Tibial nerve (tissue), 4 donors: ENCODE data around the gene TRMU. TPM values are rescaled to one million over a fixed set of nuclear protein-coding genes. Genes with fewer than 3 reads are reported as not detected.

Experiments used
- DNase-seq, 2 donors: peaks; one replicate each; pipeline ENCODE4 v3.0.0-alpha.2; 2019; ENCODE audit warnings: low spot score in 2 of 2
- H3K27ac ChIP-seq, 4 donors: fragments of 200-600 bp; sonication (generic) in 3 of 4; one replicate each; pipeline ENCODE4 v1.5.1; 2017 to 2019; ENCODE audit warnings: mild to moderate bottlenecking in 1 of 4
- H3K27me3 ChIP-seq, 2 donors: fragments of 200-600 bp; sonication (generic) in 1 of 2; one replicate each; pipeline versions ENCODE4 v1.5.1 to v1.6.0; 2017 to 2019
- H3K36me3 ChIP-seq, 3 donors: fragments of 200-600 bp; sonication (generic); one replicate each; pipeline ENCODE4 v1.5.1; 2018 to 2019
- H3K4me1 ChIP-seq, 4 donors: fragments of 200-600 bp; sonication (generic) in 3 of 4; one replicate each; pipeline ENCODE4 v1.5.1; 2017 to 2019
- H3K4me3 ChIP-seq, 4 donors: fragments of 200-600 bp; sonication (generic) in 3 of 4; one replicate each; pipeline ENCODE4 v1.5.1; 2017 to 2019; ENCODE audit warnings: mild to moderate bottlenecking in 1 of 4, moderate library complexity in 1 of 4
- H3K9me3 ChIP-seq, 4 donors: fragments of 200-600 bp; sonication (generic) in 3 of 4; one replicate each; pipeline ENCODE4 v1.5.1; 2017 to 2019
- EP300 ChIP-seq, 2 donors: sonication (generic); formaldehyde crosslinking; IDR thresholded peaks; one replicate each; pipeline ENCODE4 v1.6.1; 2017; ENCODE audit warnings: antibody characterized with exemption in 2 of 2, mild to moderate bottlenecking in 1 of 2
- POLR2A ChIP-seq, 2 donors: fragments of 450-650 bp; IDR thresholded peaks; one replicate each; pipeline ENCODE4 v1.6.1; 2017; ENCODE audit warnings: antibody characterized with exemption in 2 of 2, mild to moderate bottlenecking in 2 of 2, moderate library complexity in 2 of 2
- WGBS, 2 donors: methylation state at CpG; one replicate each; pipeline ENCODE4 v1.1.5; 2018; 5-methylcytosine and 5-hydroxymethylcytosine counted together
- total RNA-seq, 4 donors: library from RNA; depleted of rRNA; stranded (reverse); fragments of >200 nt; gene quantifications; one replicate each; pipeline ENCODE4 v1.1.0, GENCODE V29; 2016
- TF ChIP-seq, protein P1 (sequence below), 5 experiments: fragments of 200-600 bp in 3 of 5; fragments of 450-650 bp in 2 of 5; sonication (generic) in 3 of 5; IDR thresholded peaks; one replicate each; pipeline ENCODE4 v1.5.1; 2016 to 2019; ENCODE audit warnings: antibody characterized with exemption in 5 of 5, mild to moderate bottlenecking in 3 of 5, moderate library complexity in 2 of 5

TRMU gene
- total RNA-seq, 4 donors from 2014 or later: 50.0 to 85.3 (median 64.5) TPM

DNA sequence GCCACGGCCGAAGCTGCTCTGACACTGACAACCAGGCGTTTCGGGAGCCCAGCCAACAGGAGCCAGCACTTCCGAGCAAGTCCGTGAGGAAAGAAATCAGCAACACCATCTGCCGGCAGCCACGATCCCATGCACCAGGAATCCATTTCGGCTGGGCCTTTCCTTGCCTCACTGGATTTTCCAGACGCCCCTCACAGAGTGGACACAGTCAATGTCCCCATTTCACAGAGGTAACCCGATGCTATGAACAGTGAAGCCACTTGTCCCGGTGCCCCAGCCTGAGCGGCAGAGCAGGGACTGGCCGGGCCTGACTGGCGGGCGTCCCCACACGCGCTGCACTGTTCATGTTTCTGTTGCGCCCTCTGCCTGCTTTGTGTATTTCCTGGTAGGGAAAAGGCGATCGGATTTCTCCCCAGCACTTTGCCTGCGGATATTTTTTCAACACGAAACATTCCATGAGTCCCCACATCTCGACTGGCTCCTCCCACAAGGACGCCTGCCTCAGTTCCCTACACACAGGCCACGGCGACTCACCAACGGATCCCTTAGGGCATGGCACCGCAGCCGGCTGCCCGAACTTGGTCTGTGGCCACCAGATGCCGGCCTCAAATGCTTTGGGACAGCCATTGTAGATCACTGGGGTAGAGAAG lies 55.3 kb downstream of the TRMU start:
- peak overlapping the region in 2 of 4 donors; percentile 8 to 30 for H3K27ac ChIP-seq
- no peaks in the 10 kb centered on the region for H3K4me1 ChIP-seq
- TF ChIP-seq EP300 (IDR thresholded peaks at IDR 0.05): no peak
- TF ChIP-seq, protein P1, sequence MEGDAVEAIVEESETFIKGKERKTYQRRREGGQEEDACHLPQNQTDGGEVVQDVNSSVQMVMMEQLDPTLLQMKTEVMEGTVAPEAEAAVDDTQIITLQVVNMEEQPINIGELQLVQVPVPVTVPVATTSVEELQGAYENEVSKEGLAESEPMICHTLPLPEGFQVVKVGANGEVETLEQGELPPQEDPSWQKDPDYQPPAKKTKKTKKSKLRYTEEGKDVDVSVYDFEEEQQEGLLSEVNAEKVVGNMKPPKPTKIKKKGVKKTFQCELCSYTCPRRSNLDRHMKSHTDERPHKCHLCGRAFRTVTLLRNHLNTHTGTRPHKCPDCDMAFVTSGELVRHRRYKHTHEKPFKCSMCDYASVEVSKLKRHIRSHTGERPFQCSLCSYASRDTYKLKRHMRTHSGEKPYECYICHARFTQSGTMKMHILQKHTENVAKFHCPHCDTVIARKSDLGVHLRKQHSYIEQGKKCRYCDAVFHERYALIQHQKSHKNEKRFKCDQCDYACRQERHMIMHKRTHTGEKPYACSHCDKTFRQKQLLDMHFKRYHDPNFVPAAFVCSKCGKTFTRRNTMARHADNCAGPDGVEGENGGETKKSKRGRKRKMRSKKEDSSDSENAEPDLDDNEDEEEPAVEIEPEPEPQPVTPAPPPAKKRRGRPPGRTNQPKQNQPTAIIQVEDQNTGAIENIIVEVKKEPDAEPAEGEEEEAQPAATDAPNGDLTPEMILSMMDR (IDR thresholded peaks at IDR 0.05): peak in 3 of 5 experiments; percentile 27 to 56 (median 32)
- 58 to 60% methylated on average over 32 of the region's 32 CpGs for WGBS, 2 donors
- no peaks in the 10 kb centered on the region for H3K36me3 ChIP-seq
- H3K9me3 ChIP-seq: no peaks in the 10 kb centered on the region
- H3K4me3 ChIP-seq: peak overlapping the region in 1 of 4 donors; percentile 3
- peak; percentile 39 to 47 for DNase-seq
- H3K27me3 ChIP-seq: no peaks in the 10 kb centered on the region

DNA sequence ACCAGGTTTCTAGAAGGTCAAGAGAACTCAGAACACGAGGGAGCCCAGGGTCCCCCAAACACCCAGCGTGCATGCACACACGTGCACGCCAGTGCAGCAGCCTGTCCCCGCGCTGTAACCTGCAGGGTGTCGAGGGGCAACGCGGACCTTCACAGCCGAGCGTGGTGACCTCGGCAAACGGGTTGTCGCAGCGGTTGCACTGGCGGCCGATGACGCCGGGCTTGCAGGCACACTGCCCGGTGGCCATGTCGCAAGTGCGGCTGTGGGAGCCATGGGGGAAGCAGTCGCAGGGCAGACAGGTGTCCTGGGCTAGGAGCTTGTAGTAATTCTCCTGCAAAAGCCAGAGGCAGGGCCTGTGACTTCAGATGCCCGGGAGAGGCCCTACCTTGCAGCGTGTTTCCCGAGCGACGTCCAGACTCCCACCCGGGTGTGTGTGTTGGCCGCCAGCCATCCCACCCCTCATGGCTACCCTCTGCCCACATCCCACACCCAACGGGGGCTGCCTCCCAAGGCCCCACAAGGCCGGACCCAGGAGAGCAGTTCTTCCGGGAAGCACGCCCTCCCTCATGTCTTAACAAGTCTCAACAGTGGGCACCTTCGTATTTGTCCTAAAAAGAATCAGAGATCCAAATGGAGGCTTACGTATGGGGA lies 56.1 kb downstream of the TRMU start:
- Histone ChIP-seq H3K9me3 (no peaks in the 10 kb centered on the region), H3K36me3 (no peaks in the 10 kb centered on the region), H3K4me1 (no peaks in the 10 kb centered on the region), H3K27ac (no peak overlapping the region), H3K27me3 (no peaks in the 10 kb centered on the region), H3K4me3 (no peak overlapping the region)
- no peak for DNase-seq
- TF ChIP-seq EP300 (IDR thresholded peaks at IDR 0.05): no peak
- TF ChIP-seq, protein P1 (IDR thresholded peaks at IDR 0.05): no peak
- TF ChIP-seq POLR2A (IDR thresholded peaks at IDR 0.05): no peak
- WGBS, 2 donors: 91% methylated on average over 36 of the region's 36 CpGs

DNA sequence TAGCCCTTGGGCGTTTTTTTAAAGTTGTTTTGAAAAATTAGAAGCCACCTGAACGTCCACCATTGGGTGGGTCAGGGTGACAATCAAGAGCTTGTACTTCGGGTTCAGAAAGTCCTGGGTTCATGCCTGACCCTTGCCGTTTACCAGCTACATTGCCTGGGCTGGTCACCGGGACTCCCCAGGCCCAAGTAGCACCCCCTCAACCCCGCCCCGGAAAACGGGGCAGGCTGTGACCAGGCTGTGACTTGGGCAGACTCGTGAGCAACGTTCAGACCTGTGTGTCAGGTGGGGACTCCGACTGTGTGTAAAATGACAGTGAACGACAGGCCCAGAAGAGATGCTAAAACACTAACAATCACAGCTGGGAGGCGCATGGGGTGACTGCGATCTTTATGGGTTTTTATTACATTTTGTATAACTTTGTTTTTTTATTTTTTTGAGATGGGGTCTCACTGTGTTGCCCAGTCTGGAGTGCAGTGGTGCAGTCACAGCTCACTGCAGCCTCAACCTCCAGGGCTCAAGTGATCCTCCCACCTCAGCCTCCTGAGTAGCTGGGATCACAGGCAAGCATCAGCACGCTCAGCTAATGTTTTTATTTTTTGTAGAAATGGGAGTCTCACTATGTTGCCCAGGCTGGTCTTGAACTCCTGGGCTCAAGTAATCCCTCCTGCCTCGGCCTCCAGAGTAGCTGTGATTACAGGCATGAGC lies 56.8 kb downstream of the TRMU start:
- TF ChIP-seq POLR2A (IDR thresholded peaks at IDR 0.05) (no peak), EP300 (IDR thresholded peaks at IDR 0.05) (no peak)
- TF ChIP-seq, protein P1 (IDR thresholded peaks at IDR 0.05): no peak
- no peak overlapping the region for H3K4me3 ChIP-seq
- H3K9me3 ChIP-seq: no peaks in the 10 kb centered on the region
- H3K4me1 ChIP-seq: no peaks in the 10 kb centered on the region
- no peak for DNase-seq
- no peak overlapping the region for H3K27ac ChIP-seq
- 88 to 90% methylated on average over 16 of the region's 16 CpGs for WGBS, 2 donors
- no peaks in the 10 kb centered on the region for H3K36me3 ChIP-seq
- H3K27me3 ChIP-seq: no peaks in the 10 kb centered on the region

DNA sequence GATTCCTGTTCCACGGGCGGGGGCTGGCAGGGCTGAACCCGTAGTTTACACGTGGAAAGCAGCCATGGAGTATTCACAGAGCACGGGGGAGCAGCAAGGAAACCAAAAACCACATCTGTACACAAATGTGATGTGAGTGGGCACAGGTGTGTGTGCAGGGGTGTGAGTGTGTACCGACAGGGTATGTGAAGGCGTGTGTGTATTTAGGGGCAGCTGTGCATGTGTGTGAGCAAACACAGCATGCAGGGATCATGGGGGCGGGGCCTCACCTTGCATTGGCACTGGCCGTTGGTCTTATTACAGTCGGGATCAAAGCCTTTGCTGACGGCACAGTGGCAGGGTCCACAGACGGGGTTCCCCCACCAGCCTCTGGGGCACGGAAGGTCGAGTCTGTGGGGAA lies 58.4 kb downstream of the TRMU start:
- Histone ChIP-seq H3K4me1 (no peaks in the 10 kb centered on the region), H3K27me3 (no peaks in the 10 kb centered on the region), H3K27ac (no peak overlapping the region), H3K36me3 (no peaks in the 10 kb centered on the region), H3K4me3 (no peak overlapping the region), H3K9me3 (no peaks in the 10 kb centered on the region)
- TF ChIP-seq, protein P1 (IDR thresholded peaks at IDR 0.05): no peak
- TF ChIP-seq EP300 (IDR thresholded peaks at IDR 0.05): no peak
- TF ChIP-seq POLR2A (IDR thresholded peaks at IDR 0.05): no peak
- 68 to 77% methylated on average over 14 of the region's 14 CpGs for WGBS, 2 donors
- no peak for DNase-seq

DNA sequence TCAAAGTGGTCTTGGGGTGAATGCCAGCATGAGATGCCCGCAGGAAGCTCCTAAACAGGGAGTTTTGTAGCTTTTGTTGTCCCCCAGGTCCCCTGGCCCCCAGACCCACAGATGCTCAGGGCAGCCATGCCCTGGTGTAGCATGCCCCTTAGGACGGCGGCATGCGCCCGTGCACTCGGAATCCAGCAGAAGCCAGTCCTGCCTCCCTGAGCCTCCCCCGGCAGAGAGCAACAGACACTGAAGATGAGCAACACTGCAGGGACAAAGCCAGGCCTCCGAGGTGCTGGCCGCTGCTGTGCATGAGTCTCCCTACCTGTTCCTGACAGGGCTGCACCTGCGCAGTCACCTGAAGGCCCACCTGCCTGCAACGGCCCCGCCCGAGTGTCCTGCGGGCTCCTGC lies 59.1 kb downstream of the TRMU start:
- H3K27me3 ChIP-seq: no peaks in the 10 kb centered on the region
- H3K4me1 ChIP-seq: no peaks in the 10 kb centered on the region
- TF ChIP-seq POLR2A (IDR thresholded peaks at IDR 0.05) (no peak), EP300 (IDR thresholded peaks at IDR 0.05) (no peak)
- TF ChIP-seq, protein P1 (IDR thresholded peaks at IDR 0.05): no peak
- H3K4me3 ChIP-seq: no peak overlapping the region
- WGBS, 2 donors: 85 to 91% methylated on average over 9 to 14 of the region's 14 CpGs
- DNase-seq: no peak
- no peak overlapping the region for H3K27ac ChIP-seq
- no peaks in the 10 kb centered on the region for H3K36me3 ChIP-seq
- H3K9me3 ChIP-seq: no peaks in the 10 kb centered on the region
